B cell (primary cell): Measurements from ENCODE around the gene PHPT1.

Experiments used
- CTCF ChIP-seq: fragments of 200-600 bp; IDR thresholded peaks from one replicate; pipeline ENCODE4 v1.8.0; 2022; ENCODE audit warnings: antibody characterized with exemption, mild to moderate bottlenecking
- EZH2 ChIP-seq: IDR thresholded peaks from 2 replicates; pipeline ENCODE4 v1.6.1; 2012; ENCODE audit warnings: borderline replicate concordance, low read depth, mild to moderate bottlenecking, moderate library complexity, low read length; ENCODE audit not compliant: insufficient read depth, poor library complexity, severe bottlenecking

- TF ChIP-seq CTCF (no peak), EZH2 (no peak)
These were observed 50.0 kb downstream of the PHPT1 start for GRCh38 chr9:136899196-136899595.
